GM12891 (cell line): ENCODE data around the gene DGCR2.

Source experiments
- PAX5 ChIP-seq: IDR thresholded peaks from 2 replicates; pipeline ENCODE4 v1.6.1; 2011; ENCODE audit warnings: low read length, moderate library complexity, mild to moderate bottlenecking; ENCODE audit not compliant: insufficient read depth, severe bottlenecking
- POLR2A ChIP-seq: IDR thresholded peaks from 2 replicates; pipeline ENCODE4 v1.6.1; 2011; ENCODE audit warnings: low read depth, low read length, control low read depth
- POLR2AphosphoS5 ChIP-seq: IDR thresholded peaks from 2 replicates; pipeline ENCODE4 v1.6.1; 2011; ENCODE audit warnings: low read depth, low read length, control low read depth
- POU2F2 ChIP-seq: IDR thresholded peaks from 2 replicates; pipeline ENCODE4 v1.6.1; 2011; ENCODE audit warnings: low read depth, mild to moderate bottlenecking, control low read depth, low read length, moderate library complexity
- SPI1 ChIP-seq: IDR thresholded peaks from 2 replicates; pipeline ENCODE4 v1.6.1; 2011; ENCODE audit warnings: low read depth, low read length, control low read depth
- TAF1 ChIP-seq: IDR thresholded peaks from 2 replicates; pipeline ENCODE4 v1.6.1; 2011; ENCODE audit warnings: low read depth, low read length, control low read depth

- TF ChIP-seq TAF1 (no peak), SPI1 (no peak), POLR2AphosphoS5 (no peak), POLR2A (no peak), POU2F2 (no peak), PAX5 (no peak)
Observed at GRCh38 chr22:19014886-19015285, 107.3 kb downstream of the DGCR2 start.
